CD4-positive, alpha-beta T cell (primary cell): ENCODE results near the gene LRRC47. TPM values are rescaled to one million over a fixed set of nuclear protein-coding genes. Genes with fewer than 3 reads are reported as not detected.
"Not testable (repeated sequence)": the region's sequence is repeated elsewhere in the genome, so short reads cannot be mapped to it uniquely, and the experiment has no call there.

Source experiments
- ATAC-seq: fragments of 200-7000 bp; cut with Tn5 transposase; one replicate; pipeline ENCODE4 v1.10.0; 2022; ENCODE audit warnings: mild to moderate bottlenecking; ENCODE audit not compliant: poor library complexity
- CTCF ChIA-PET: fragments of 350-600 bp; sonication (Branson Sonifier 250); formaldehyde crosslinking; loops from one replicate; lab custom pipeline; 2021; ENCODE audit warnings: antibody characterized with exemption, inconsistent platforms; lab: Charles Lee
- POLR2A ChIA-PET: fragments of 350-600 bp; sonication (Branson Sonifier 250); formaldehyde crosslinking; loops from one replicate; lab custom pipeline; 2021; ENCODE audit warnings: antibody characterized with exemption, inconsistent platforms; lab: Charles Lee
- DNase-seq, 14 experiments: peaks; one replicate each; pipeline ENCODE4 v3.0.0-alpha.2; 2013 to 2020; ENCODE audit warnings: mixed read lengths in 2 of 14
- H3K27ac ChIP-seq, 2 donors: one replicate each; pipeline versions ENCODE4 v1.5.1 to v1.7.0; 2013; ENCODE audit warnings: low read length in 2 of 2, low read depth in 1 of 2, mild to moderate bottlenecking in 1 of 2
- H3K27me3 ChIP-seq, 2 experiments: 1 replicate in 1 of 2; 2 replicates in 1 of 2; pipeline versions ENCODE4 v1.6.1 to v1.7.0; 2013; ENCODE audit warnings: low read length in 2 of 2, control low read depth in 1 of 2, mild to moderate bottlenecking in 1 of 2, moderate library complexity in 1 of 2; ENCODE audit not compliant: insufficient read depth in 2 of 2, control insufficient read depth in 1 of 2
- H3K36me3 ChIP-seq: one replicate; pipeline ENCODE4 v1.6.1; 2013; ENCODE audit warnings: low read length, control low read depth; ENCODE audit not compliant: insufficient read depth
- H3K4me1 ChIP-seq: one replicate; pipeline ENCODE4 v1.6.1; 2013; ENCODE audit warnings: low read length, control low read depth; ENCODE audit not compliant: insufficient read depth
- H3K4me3 ChIP-seq: one replicate; pipeline ENCODE4 v1.5.1; 2013; ENCODE audit warnings: mild to moderate bottlenecking, low read length, moderate library complexity
- H3K9me3 ChIP-seq, 2 experiments: 1 replicate in 1 of 2; 2 replicates in 1 of 2; pipeline versions ENCODE4 v1.6.1 to v1.7.0; 2013; ENCODE audit warnings: low read length in 2 of 2, mild to moderate bottlenecking in 2 of 2, control low read depth in 1 of 2, moderate library complexity in 1 of 2; ENCODE audit not compliant: control insufficient read depth in 1 of 2, insufficient read depth in 1 of 2
- H3K27ac Mint-ChIP-seq: one replicate; pipeline ENCODE4 v1.8.0; 2020; ENCODE audit warnings: mixed read lengths
- H3K27me3 Mint-ChIP-seq: one replicate; pipeline ENCODE4 v1.8.0; 2021; ENCODE audit warnings: mixed read lengths
- H3K36me3 Mint-ChIP-seq: one replicate; pipeline ENCODE4 v1.8.0; 2021; ENCODE audit warnings: low read depth, mixed read lengths
- H3K4me1 Mint-ChIP-seq: one replicate; pipeline ENCODE4 v1.8.0; 2021; ENCODE audit warnings: low read depth, mixed read lengths
- H3K4me3 Mint-ChIP-seq: one replicate; pipeline ENCODE4 v1.8.0; 2020; ENCODE audit warnings: mild to moderate bottlenecking, mixed read lengths
- H3K9me3 Mint-ChIP-seq: one replicate; pipeline ENCODE4 v1.8.0; 2020; ENCODE audit warnings: mixed read lengths
- CTCF ChIP-seq: fragments of 200-600 bp; IDR thresholded peaks from one replicate; pipeline ENCODE4 v1.8.0; 2022; ENCODE audit warnings: antibody characterized with exemption, mild to moderate bottlenecking
- intact Hi-C, 2 experiments: fragments of 100-400 bp; cut with DNase I in 1 of 2; cut with micrococcal nuclease in 1 of 2; formaldehyde crosslinking; loops; one replicate each; pipeline versions ENCODE4 v1.15.1 to v1.9.0; 2023 to 2025; cut with DNase I, micrococcal nuclease
- total RNA-seq, 174 experiments: library from RNA in 2 of 174; stranded (reverse) in 2 of 174; gene quantifications; one replicate each; pipeline ENCODE4 v1.2.3 and lab custom pipeline; 2021 to 2026

Gene LRRC47
- total RNA-seq, 2 experiments from 2014 or later, result 30.1 to 32.0 TPM

GRCh38 chr1:3749512-3749911, 46.8 kb downstream of the LRRC47 start:
- DNase-seq (no peak), ATAC-seq (no peak)
- no peaks in the 10 kb centered on the region for H3K27me3 Mint-ChIP-seq
- no peaks in the 10 kb centered on the region for H3K9me3 Mint-ChIP-seq
- intact Hi-C loops, result no loop called here
- TF ChIP-seq CTCF, result no peak
- CTCF ChIA-PET, result no interaction called here
- Histone ChIP-seq H3K27me3 (no peaks in the 10 kb centered on the region), H3K36me3 (no peaks in the 10 kb centered on the region), H3K9me3 (peaks cover 0 to 8% of the 10 kb centered on the region in 2 experiments), H3K4me3 (no peak overlapping the region), H3K4me1 (peaks cover 29% of the 10 kb centered on the region), H3K27ac (no peak overlapping the region)
- POLR2A ChIA-PET, result no interaction called here
- no peak overlapping the region for H3K4me3 Mint-ChIP-seq
- H3K36me3 Mint-ChIP-seq, result no peaks in the 10 kb centered on the region
- no peak overlapping the region for H3K27ac Mint-ChIP-seq
- H3K4me1 Mint-ChIP-seq, result peaks cover 34% of the 10 kb centered on the region

- H3K4me3 Mint-ChIP-seq, result peak overlapping the region; percentile 72
- H3K9me3 Mint-ChIP-seq, CTCF ChIA-PET, H3K27me3 Mint-ChIP-seq, H3K36me3 ChIP-seq, H3K9me3 ChIP-seq, intact Hi-C loops, ATAC-seq, DNase-seq, H3K4me3 ChIP-seq, H3K36me3 Mint-ChIP-seq, H3K27me3 ChIP-seq, H3K27ac Mint-ChIP-seq, H3K27ac ChIP-seq: not testable (repeated sequence)
- POLR2A ChIA-PET, result interaction anchor here (1.2 kb wide), 1 partner anchor 48 kb away, joined by 4 read pairs; the partner anchor contains the start of gene LRRC47
- peaks cover 34% of the 10 kb centered on the region for H3K4me1 Mint-ChIP-seq
- peaks cover 29% of the 10 kb centered on the region for H3K4me1 ChIP-seq
Observed at GRCh38 chr1:3748316-3748900, 47.9 kb downstream of the LRRC47 start.

GRCh38 chr1:3747903-3748302, 48.4 kb downstream of the LRRC47 start:
- Mint-ChIP-seq H3K4me1 (peaks cover 34% of the 10 kb centered on the region), H3K4me3 (peak overlapping the region; percentile 72), H3K27ac (no peak overlapping the region), H3K27me3 (no peaks in the 10 kb centered on the region), H3K36me3 (peaks cover 10% of the 10 kb centered on the region), H3K9me3 (no peaks in the 10 kb centered on the region)
- ATAC-seq, result no peak
- H3K36me3 ChIP-seq, result peaks cover under 1% of the 10 kb centered on the region
- no peaks in the 10 kb centered on the region for H3K27me3 ChIP-seq
- intact Hi-C loops, result loop anchor here in 1 of 2 experiments (1.0 to 2.0 kb wide), 3 partner anchors 25 to 99 kb away; partner anchors contain the start of genes LRRC47 and SMIM1
- peaks cover 29% of the 10 kb centered on the region for H3K4me1 ChIP-seq
- no peak for DNase-seq
- CTCF ChIA-PET, result no interaction called here
- peak overlapping the region; percentile 57 for H3K4me3 ChIP-seq
- TF ChIP-seq CTCF, result no peak
- H3K9me3 ChIP-seq, result peaks cover 0 to 8% of the 10 kb centered on the region in 2 experiments
- H3K27ac ChIP-seq, result no peak overlapping the region
- POLR2A ChIA-PET, result interaction anchor here (1.2 kb wide), 1 partner anchor 49 kb away, joined by 4 read pairs; the partner anchor contains the start of gene LRRC47
